Activated CD4-positive, alpha-beta T cell treated with anti-CD3 and anti-CD28 coated beads, Interleukin-2, amount 50 U/mL, for 1 hour (primary cell): Measurements from ENCODE around the gene RHBDL1.
"Not testable (repeated sequence)": the region's sequence is repeated elsewhere in the genome, so short reads cannot be mapped to it uniquely, and the experiment has no call there.

Source experiments
- DNase-seq: peaks from one replicate; pipeline ENCODE4 v3.0.0-alpha.2; 2020

Gene RHBDL1

GRCh38 chr16:687499-687898 is 12.0 kb downstream of the RHBDL1 start:
- DNase-seq: no peak

- DNase-seq: no peak
Observed at GRCh38 chr16:689175-689897, 13.9 kb downstream of the RHBDL1 start.

DNA sequence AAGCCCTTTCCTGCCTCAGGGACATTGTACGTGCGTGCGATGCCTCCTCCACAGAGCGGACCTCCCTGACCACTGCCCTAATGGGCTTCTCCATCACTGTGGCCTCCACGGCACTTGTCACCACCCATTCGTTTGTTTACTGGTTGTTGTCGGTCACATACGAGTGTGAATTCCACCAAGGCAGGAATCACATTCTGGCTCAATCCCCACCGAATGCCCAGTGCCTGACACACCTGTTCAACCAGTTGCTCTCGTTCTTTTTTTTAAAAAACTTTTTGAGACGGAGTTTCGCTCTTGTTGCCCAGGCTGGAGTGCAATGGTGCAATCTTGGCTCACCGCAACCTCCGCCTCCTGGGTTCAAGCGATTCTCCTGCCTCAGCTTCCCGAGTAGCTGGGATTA is 15.8 kb downstream of the RHBDL1 start:
- not testable (repeated sequence) for DNase-seq

GRCh38 chr16:692356-693108 is 17.1 kb downstream of the RHBDL1 start:
- DNase-seq: no peak

GRCh38 chr16:693364-693763 is 17.9 kb downstream of the RHBDL1 start:
- DNase-seq: no peak

DNA sequence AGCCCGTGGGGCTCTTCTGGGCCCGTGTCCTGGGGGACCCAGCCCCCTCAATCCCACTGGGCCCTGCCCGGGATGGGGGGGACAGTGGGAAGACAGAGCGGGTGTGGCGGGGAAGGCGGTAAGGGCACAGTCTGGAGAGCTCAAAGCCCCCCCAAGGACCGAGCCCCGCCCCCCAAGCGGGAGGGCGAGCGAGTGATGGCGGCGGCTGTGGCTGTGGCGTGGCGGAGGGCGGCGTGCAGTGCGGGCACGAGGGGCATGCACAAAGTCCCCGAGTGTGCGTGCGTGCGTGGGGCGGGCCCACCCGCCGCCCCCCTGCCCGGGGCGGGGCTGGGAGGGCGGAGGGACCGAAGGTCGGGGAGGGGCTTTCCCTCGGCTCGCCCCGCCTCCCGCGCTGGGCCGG is 18.3 kb downstream of the RHBDL1 start:
- no peak for DNase-seq

DNA sequence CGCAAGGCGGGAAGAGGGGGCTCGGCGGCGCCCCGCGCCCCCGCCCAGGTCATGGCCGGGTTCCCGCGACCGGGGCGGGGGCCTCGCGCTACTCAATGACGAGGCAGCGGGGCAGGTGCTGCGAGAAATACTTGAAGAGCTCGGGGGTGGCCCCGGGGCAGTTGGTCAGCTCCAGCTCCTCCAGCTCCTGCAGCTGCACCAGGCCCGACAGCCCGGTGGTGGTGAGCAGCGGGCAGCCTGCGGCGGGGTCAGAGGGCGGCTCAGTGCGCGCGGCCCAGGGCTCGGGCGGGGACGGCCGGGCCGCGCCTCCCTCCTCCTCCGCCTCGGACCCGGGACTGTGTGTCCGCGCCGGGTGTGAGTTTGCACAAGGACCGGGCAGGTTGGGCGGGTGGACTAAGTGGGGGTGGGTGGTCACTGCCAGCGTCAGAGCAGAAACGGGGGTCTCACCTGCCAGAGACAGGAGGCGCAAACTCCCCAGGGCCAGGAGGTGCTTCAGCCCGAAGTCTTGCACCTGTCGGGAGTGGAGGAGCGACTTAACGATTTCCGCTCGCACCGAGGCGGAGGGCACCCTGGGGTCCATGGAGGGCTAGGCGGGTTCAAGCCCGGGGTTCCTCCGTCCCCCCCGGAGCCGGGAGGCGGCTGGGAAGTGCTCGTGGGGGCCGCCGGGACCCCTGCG is 18.9 kb downstream of the RHBDL1 start:
- DNase-seq: no peak

- no peak for DNase-seq
Observed at GRCh38 chr16:694863-695354, 19.4 kb downstream of the RHBDL1 start.

DNA sequence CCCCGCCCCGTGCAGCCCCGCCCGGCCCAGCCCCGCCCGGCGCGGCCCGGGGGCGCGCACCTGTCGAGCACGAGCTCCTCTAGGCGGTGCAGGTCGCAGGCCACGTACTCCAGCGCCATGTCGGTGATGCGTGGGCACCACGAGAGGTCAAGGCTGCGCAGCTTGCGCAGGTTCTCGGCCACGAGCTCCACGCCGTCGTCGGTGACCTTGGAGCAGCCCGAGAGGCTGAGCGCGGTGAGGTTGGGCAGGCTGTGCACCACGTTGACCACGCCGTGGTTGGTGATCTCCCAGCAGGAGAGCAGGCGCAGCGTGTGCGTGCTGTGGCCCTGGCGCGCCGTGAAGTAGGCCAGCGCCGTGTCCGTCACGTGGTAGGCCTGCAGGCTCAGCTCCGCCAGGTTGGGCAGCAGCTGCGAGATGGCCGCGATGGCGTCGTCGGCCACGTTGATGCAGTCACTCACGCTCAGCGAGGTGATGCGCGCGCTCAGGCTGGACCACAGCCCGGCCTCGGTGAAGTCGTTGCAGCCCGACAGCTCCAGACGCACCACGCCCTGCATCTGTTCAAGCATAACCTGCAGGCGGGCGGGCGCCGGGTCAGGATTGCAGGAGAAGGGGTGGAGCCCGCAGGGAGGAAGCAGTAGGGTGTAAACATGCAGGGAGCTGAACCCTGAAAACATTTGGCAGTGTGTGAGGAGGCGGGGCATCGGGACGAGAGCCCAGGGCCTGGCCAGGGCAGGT is 20.1 kb downstream of the RHBDL1 start:
- DNase-seq: peak; percentile 65

- DNase-seq: no peak
Observed at GRCh38 chr16:698911-699671, 23.6 kb downstream of the RHBDL1 start.

DNA sequence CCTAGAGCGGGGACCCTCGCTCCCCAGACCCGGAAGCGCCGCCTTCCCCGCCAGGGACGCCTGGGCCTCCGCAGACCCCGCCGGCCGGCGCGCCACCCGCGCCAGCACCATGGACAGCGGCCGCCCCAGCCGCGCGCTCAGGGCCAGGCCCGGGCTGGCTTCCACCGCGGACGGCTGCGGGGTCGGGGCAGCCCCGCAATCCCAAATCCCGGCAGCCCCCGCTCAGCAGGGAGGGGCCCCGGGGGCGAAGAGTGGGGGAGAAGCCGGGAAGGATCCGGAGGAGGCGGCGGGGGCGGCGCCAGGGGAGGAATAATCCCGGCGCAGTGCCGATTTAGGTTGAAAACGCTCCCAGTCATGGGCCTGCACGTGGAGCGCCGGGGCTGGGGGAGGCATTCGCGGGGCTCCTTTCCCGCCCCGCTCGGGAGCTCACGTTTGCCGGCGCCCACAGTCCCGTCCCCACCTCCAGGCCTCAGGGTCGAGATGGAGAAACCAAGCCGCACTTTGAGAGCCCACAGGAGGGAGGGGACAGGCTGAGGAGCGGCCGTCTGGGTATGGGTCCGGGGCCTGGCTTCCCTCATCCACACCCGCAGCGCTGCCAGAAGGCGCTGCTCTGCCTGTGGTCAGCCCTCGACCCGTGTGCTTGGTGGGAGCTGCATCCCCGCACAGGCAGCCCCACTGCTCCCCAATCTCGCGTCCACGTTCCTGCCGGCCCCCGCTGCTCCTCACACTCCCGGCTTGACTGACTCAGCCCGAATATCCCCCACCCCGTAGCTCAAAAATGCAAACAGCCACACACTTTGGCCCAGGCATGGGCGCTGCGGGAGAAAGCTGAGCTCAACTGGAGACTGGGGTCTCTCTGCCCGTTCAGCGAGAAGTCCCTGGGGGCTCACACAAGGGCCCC is 25.5 kb downstream of the RHBDL1 start:
- DNase-seq: peak; percentile 46

DNA sequence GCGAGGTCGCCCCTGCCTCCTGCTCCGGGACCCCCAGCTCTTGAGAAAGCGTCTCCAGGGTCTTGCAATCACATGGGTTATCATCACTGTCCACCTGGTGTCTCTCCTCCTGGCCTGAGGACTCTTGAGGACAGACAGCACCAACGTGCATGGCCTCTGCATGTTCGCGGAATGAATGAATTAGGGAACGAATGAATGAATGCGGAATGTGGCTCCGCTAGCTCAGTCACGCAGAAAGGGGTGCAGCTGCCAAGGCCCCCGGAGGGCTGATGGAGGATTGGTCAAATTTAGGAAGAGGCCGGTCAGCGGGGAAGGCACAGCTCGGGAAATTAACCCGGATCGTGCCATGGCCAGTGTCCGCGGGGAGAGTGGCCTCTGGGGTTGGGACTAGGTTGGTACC is 26.9 kb downstream of the RHBDL1 start:
- no peak for DNase-seq

DNA sequence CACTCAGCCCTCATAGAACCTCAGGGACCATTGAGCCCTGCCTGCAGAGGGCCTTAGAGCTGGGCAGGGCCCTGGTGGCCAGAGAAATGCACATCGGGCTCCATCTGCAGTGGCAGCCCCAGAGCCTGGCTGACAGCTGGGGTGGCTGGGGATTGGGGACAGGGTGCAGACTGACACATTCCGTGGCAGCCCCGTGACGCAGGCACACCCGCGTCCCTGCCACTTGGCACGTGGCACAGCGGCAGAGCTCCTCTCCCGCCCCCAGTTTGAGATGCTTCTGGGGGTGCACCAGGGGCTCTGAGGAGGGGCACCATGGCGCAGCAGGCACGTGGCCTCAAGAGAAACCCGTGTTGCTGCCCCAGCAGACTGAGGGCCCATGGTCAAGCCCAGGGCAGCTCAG is 27.9 kb downstream of the RHBDL1 start:
- no peak for DNase-seq

- DNase-seq: no peak
Observed at GRCh38 chr16:704047-704446, 28.6 kb downstream of the RHBDL1 start.

- no peak for DNase-seq
Observed at GRCh38 chr16:704552-705380, 29.3 kb downstream of the RHBDL1 start.

- no peak for DNase-seq
Observed at GRCh38 chr16:705431-706188, 30.1 kb downstream of the RHBDL1 start, which contains the start of gene FBXL16. Gene FBXL16, minus strand, starts transcription at chr16:705801. Its CDS starts 8,396 bp downstream, at chr16:697405.

DNA sequence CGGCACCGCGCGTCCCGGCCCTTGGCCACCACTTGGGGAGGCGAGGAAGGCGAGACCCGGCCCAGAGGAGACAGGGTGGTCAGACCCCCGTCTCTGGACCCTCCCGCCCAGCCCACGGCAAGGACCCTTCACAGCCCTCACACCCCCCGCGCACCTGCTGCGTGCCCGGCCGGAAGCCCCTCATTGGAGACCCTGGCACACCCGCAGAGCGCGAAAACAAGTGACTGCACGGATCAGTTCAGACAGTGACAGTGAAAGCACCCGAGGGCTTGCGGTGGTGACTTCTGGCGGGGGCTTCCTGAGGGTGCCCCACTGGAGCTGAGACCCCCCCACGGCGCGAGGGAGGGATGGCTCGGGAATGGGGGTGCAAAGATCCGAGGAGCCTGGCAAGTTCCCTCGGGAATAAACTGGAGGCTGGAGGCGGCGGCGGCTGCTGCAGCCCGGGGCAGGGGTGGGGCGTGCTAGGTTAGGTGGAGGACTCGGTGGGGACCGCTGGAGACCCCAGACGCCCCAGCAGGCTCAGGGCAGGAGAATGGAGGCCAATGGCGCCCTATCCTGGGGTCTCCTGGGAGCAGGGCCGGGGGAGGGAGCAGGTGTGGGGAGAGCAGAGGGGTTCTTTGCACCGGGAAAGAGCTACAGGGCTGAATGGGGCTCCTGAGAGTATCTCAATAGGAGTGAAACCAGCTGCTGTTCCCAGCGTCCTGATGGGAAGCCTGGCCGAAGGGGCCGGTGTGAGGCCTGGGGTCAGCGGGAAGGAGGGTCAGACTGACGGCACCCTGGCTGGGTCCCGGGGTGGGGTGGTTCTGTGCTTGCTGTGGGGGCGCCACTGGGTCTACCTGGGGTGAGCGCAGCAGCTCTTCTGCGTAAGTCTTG is 31.0 kb downstream of the RHBDL1 start:
- DNase-seq: no peak

DNA sequence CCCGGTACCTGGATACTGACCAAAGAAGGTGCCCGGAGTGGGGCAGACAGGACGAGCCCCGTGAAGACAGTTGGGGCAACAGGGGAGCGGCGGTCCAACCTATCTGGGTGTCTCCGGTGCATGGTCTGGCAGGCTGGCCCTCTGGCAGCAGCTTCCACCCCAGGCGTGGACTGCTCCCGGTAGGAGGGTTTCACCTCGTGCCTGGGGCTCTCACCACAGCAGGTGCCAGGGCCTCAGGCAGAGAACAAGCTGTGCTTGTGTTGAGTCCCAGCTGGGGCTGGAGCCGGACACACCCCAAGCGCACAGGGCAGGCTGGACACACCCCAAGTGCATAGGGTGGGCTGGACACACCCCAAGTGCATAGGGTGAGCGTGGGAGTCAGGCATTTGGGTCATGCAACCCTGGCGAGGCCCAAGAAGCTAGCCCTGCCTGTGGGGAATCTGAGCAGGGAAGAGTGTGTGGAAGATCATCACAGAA is 31.6 kb downstream of the RHBDL1 start:
- DNase-seq: no peak
